SK-N-SH (cell line): ENCODE measurements around the gene ADCY10. TPM values are rescaled to one million over a fixed set of nuclear protein-coding genes. Genes with fewer than 3 reads are reported as not detected.

Experiments used
- CTCF ChIA-PET: fragments of 300-600, 350-600 bp; formaldehyde crosslinking; extraction: SDS; loops from one replicate; lab custom pipeline; 2021; lab: Yijun Ruan, JAX
- POLR2A ChIA-PET: fragments of 350-600 bp; sonication (Branson Sonifier 250); formaldehyde crosslinking; extraction: SDS; loops from one replicate; lab custom pipeline; 2020; ENCODE audit warnings: antibody characterized with exemption, inconsistent platforms; lab: Yijun Ruan, JAX
- DNase-seq: peaks from one replicate; pipeline ENCODE4 v3.0.0; 2012
- H2AFZ ChIP-seq: fragments of 200-600 bp; sonication (generic); 2 replicates; pipeline ENCODE4 v1.8.1; 2016; ENCODE audit warnings: antibody characterized with exemption, mild to moderate bottlenecking, low read depth
- H3F3A ChIP-seq: fragments of 200-600 bp; sonication (generic); replicated peaks from 2 replicates; pipeline ENCODE3; 2016; ENCODE audit warnings: antibody characterized with exemption, mild to moderate bottlenecking; ENCODE audit not compliant: insufficient read depth
- H3K27ac ChIP-seq, 2 experiments: fragments of 200-500 bp in 1 of 2; fragments of 200-600 bp in 1 of 2; sonication (Bioruptor generic) in 1 of 2; sonication (generic), shearing (Covaris generic) in 1 of 2; 2 replicates each; pipeline versions ENCODE4 v1.5.1 to v1.6.1; 2014 to 2016; ENCODE audit warnings: low read depth in 2 of 2, inconsistent platforms in 1 of 2, low read length in 1 of 2, mild to moderate bottlenecking in 1 of 2, mixed read lengths in 1 of 2
- H3K27me3 ChIP-seq: fragments of 200-600 bp; sonication (generic), shearing (Covaris generic); 2 replicates; pipeline ENCODE4 v1.6.1; 2016; ENCODE audit warnings: mixed run types; ENCODE audit not compliant: insufficient read depth
- H3K36me3 ChIP-seq, 2 experiments: fragments of 200-500 bp in 1 of 2; fragments of 200-600 bp in 1 of 2; sonication (Bioruptor generic) in 1 of 2; sonication (generic) in 1 of 2; replicated peaks in 1 of 2; 2 replicates each; pipeline versions ENCODE3 to v1.5.1; 2014 to 2016; ENCODE audit warnings: low read length in 1 of 2, mild to moderate bottlenecking in 1 of 2; ENCODE audit not compliant: insufficient read depth in 2 of 2, control insufficient read depth in 1 of 2
- H3K4me1 ChIP-seq, 2 experiments: fragments of 200-500 bp in 1 of 2; fragments of 200-600 bp in 1 of 2; sonication (Bioruptor generic) in 1 of 2; sonication (generic), shearing (Covaris generic) in 1 of 2; 2 replicates each; pipeline versions ENCODE4 v1.5.1 to v1.6.1; 2014 to 2016; ENCODE audit warnings: low read depth in 1 of 2, low read length in 1 of 2, mixed run types in 1 of 2; ENCODE audit not compliant: insufficient read depth in 2 of 2, control insufficient read depth in 1 of 2
- H3K4me2 ChIP-seq: fragments of 200-600 bp; sonication (generic), shearing (Covaris generic); 2 replicates; pipeline ENCODE4 v1.6.1; 2017; ENCODE audit warnings: mixed run types
- H3K4me3 ChIP-seq, 2 experiments: fragments of 200-500 bp in 1 of 2; fragments of 200-600 bp in 1 of 2; sonication (Bioruptor generic) in 1 of 2; sonication (generic), shearing (Covaris generic) in 1 of 2; 2 replicates each; pipeline versions ENCODE4 v1.5.1 to v1.8.1; 2014 to 2016; ENCODE audit warnings: low read depth in 2 of 2, inconsistent platforms in 1 of 2, low read length in 1 of 2, mild to moderate bottlenecking in 1 of 2, mixed read lengths in 1 of 2, moderate library complexity in 1 of 2
- H3K79me2 ChIP-seq: fragments of 200-600 bp; sonication (generic); 2 replicates; pipeline ENCODE4 v1.8.1; 2017; ENCODE audit warnings: mild to moderate bottlenecking; ENCODE audit not compliant: insufficient read depth
- H3K9ac ChIP-seq: fragments of 200-600 bp; sonication (generic); 2 replicates; pipeline ENCODE4 v1.6.1; 2017; ENCODE audit warnings: mixed run types
- H3K9me2 ChIP-seq: fragments of 200-600 bp; sonication (generic); 2 replicates; pipeline ENCODE4 v1.6.1; 2017; ENCODE audit warnings: mixed run types
- H3K9me3 ChIP-seq: fragments of 200-600 bp; sonication (generic); 2 replicates; pipeline ENCODE4 v1.6.1; 2017; ENCODE audit warnings: mixed run types, mild to moderate bottlenecking, moderate library complexity
- H4K20me1 ChIP-seq: fragments of 200-600 bp; sonication (generic); 2 replicates; pipeline ENCODE4 v1.6.1; 2017; ENCODE audit warnings: mild to moderate bottlenecking, mixed run types; ENCODE audit not compliant: insufficient read depth
- CTCF ChIP-seq: fragments of 200-600 bp; sonication (generic); IDR thresholded peaks from 2 replicates; pipeline ENCODE4 v1.6.1; 2017; ENCODE audit warnings: antibody characterized with exemption, mild to moderate bottlenecking, moderate library complexity
- ELF1 ChIP-seq: IDR thresholded peaks from 2 replicates; pipeline ENCODE4 v1.4.0; 2012
- FOXJ3 ChIP-seq: sonication (generic); formaldehyde crosslinking; IDR thresholded peaks from 2 replicates; pipeline ENCODE4 v1.5.1; 2020; ENCODE audit warnings: mild to moderate bottlenecking, missing genetic modification reagents
- FOXM1 ChIP-seq: IDR thresholded peaks from 2 replicates; pipeline ENCODE4 v1.4.0; 2012; ENCODE audit warnings: low read depth, mild to moderate bottlenecking
- GABPA ChIP-seq: IDR thresholded peaks from 2 replicates; pipeline ENCODE4 v1.4.0; 2012; ENCODE audit warnings: low read depth, mild to moderate bottlenecking
- MAX ChIP-seq: IDR thresholded peaks from 2 replicates; pipeline ENCODE4 v1.4.0; 2012; ENCODE audit warnings: low read depth
- MEF2A ChIP-seq: IDR thresholded peaks from 2 replicates; pipeline ENCODE4 v1.4.0; 2012; ENCODE audit warnings: low read depth, borderline replicate concordance
- MXI1 ChIP-seq: IDR thresholded peaks from 2 replicates; pipeline ENCODE4 v1.6.1; 2012; ENCODE audit warnings: mild to moderate bottlenecking, low read depth, low read length, improper control_type of control experiment
- NRF1 ChIP-seq: IDR thresholded peaks from 2 replicates; pipeline ENCODE4 v1.6.1; 2012; ENCODE audit warnings: low read depth, mild to moderate bottlenecking, low read length
- POLR2AphosphoS5 ChIP-seq: IDR thresholded peaks from 2 replicates; pipeline ENCODE4 v1.6.1; 2012; ENCODE audit warnings: low read depth, low read length
- RFX5 ChIP-seq: IDR thresholded peaks from 2 replicates; pipeline ENCODE4 v1.6.1; 2012; ENCODE audit warnings: mild to moderate bottlenecking, improper control_type of control experiment, low read length
- RXRA ChIP-seq: IDR thresholded peaks from 2 replicates; pipeline ENCODE4 v1.4.0; 2012; ENCODE audit warnings: low read depth, mild to moderate bottlenecking, borderline replicate concordance
- TEAD4 ChIP-seq: IDR thresholded peaks from 2 replicates; pipeline ENCODE4 v1.4.0; 2012; ENCODE audit warnings: mild to moderate bottlenecking, borderline replicate concordance; ENCODE audit not compliant: insufficient read depth
- USF1 ChIP-seq: IDR thresholded peaks from 2 replicates; pipeline ENCODE4 v1.4.0; 2012; ENCODE audit warnings: low read depth, borderline replicate concordance
- USF2 ChIP-seq: fragments of 150-350 bp; IDR thresholded peaks from 2 replicates; pipeline ENCODE4 v1.6.1; 2017; ENCODE audit warnings: antibody characterized with exemption, low read length, low read depth, borderline replicate concordance
- ZBTB33 ChIP-seq: IDR thresholded peaks from 2 replicates; pipeline ENCODE4 v1.4.0; 2012; ENCODE audit warnings: low read depth, borderline replicate concordance
- WGBS: methylation state at CpG from one replicate; pipeline ENCODE4 v1.1.6; 2017; ENCODE audit warnings: low lambda C conversion rate; 5-methylcytosine and 5-hydroxymethylcytosine counted together
- polyA plus RNA-seq, 3 experiments: library from polyadenylated mRNA; depleted of rRNA; stranded (reverse); fragments of >200 nt; gene quantifications; 2 replicates each; pipeline ENCODE4 v1.2.3, GENCODE V29; 2012

Gene ADCY10
- polyA plus RNA-seq, 1 of the 3 experiments (the other 2 are of a cell fraction) = 0.10 TPM

- no peak overlapping the region for H2AFZ ChIP-seq
- peaks cover 52% of the 10 kb centered on the region for H3K79me2 ChIP-seq
- no peak overlapping the region for H3K27ac ChIP-seq
- H3F3A ChIP-seq = no peaks in the 10 kb centered on the region
- no peak for TF ChIP-seq MEF2A
- TF ChIP-seq USF2 = no peak
- no peak for TF ChIP-seq RFX5
- no peak for TF ChIP-seq TEAD4
- CTCF ChIA-PET = interaction anchor here (0.7 kb wide), 1 partner anchor 1323 kb away, joined by 3 read pairs; no protein-coding TSS in a partner anchor
- H3K4me3 ChIP-seq = no peak overlapping the region
- H3K9me3 ChIP-seq = no peaks in the 10 kb centered on the region
- H3K9me2 ChIP-seq = no peaks in the 10 kb centered on the region
- H4K20me1 ChIP-seq = no peaks in the 10 kb centered on the region; the same call in none of the 2 replicates
- H3K36me3 ChIP-seq = peaks cover 38 to 50% of the 10 kb centered on the region in 2 experiments
- no peak for DNase-seq
- H3K4me1 ChIP-seq = no peaks in the 10 kb centered on the region; a peak in 1 of 4 replicates
- WGBS = 96% methylated on average over 2 of the region's 2 CpGs
- H3K4me2 ChIP-seq = no peak overlapping the region
- POLR2A ChIA-PET = no interaction called here
- no peaks in the 10 kb centered on the region for H3K27me3 ChIP-seq
- H3K9ac ChIP-seq = no peak overlapping the region
Measured at GRCh38 chr1:167766538-167766937, 147.4 kb downstream of the ADCY10 start.

- no peak for TF ChIP-seq TEAD4
- no peak for TF ChIP-seq ELF1
- no peak for TF ChIP-seq NRF1
- TF ChIP-seq POLR2AphosphoS5 = no peak
- no peak for TF ChIP-seq MAX
- TF ChIP-seq RXRA = no peak
- TF ChIP-seq MEF2A = no peak
- no peak for TF ChIP-seq GABPA
- no peak for TF ChIP-seq RFX5
- TF ChIP-seq CTCF = no peak
- no peak for TF ChIP-seq FOXJ3
- no peak for TF ChIP-seq MXI1
- no peak for TF ChIP-seq ZBTB33
- no peak for TF ChIP-seq FOXM1
- no peak for TF ChIP-seq USF1
- Histone ChIP-seq H3K27me3 (no peaks in the 10 kb centered on the region), H3K27ac (no peak overlapping the region), H3K79me2 (peaks cover 62% of the 10 kb centered on the region), H3K4me1 (peaks cover 0 to 2% of the 10 kb centered on the region in 2 experiments; a peak in 2 of 4 replicates), H4K20me1 (no peaks in the 10 kb centered on the region; the same call in none of the 2 replicates), H3K9me3 (no peaks in the 10 kb centered on the region), H3K36me3 (peaks cover 34 to 47% of the 10 kb centered on the region in 2 experiments), H3K9me2 (no peaks in the 10 kb centered on the region), H3F3A (no peaks in the 10 kb centered on the region), H3K9ac (no peak overlapping the region), H2AFZ (no peak overlapping the region), H3K4me3 (no peak overlapping the region), H3K4me2 (no peak overlapping the region)
- WGBS = 100% methylated on average over 6 of the region's 6 CpGs
- ChIA-PET CTCF (no interaction called here), POLR2A (no interaction called here)
- DNase-seq = no peak
Measured at GRCh38 chr1:167765496-167765895, 148.4 kb downstream of the ADCY10 start.
